Right atrium auricular region (tissue), 2 donors: ENCODE results near the gene CLDN19. TPM values are rescaled to one million over a fixed set of nuclear protein-coding genes. Genes with fewer than 3 reads are reported as not detected.
"Not testable (repeated sequence)": the region's sequence is repeated elsewhere in the genome, so short reads cannot be mapped to it uniquely, and the experiment has no call there.

ENCODE experiments used
- DNase-seq: peaks from one replicate; pipeline ENCODE4 v3.0.0-alpha.2; 2019; ENCODE audit warnings: low spot score
- H3K27ac ChIP-seq, 2 donors: fragments of 200-600 bp; sonication (generic); 1 replicate in 1 of 2; 2 replicates in 1 of 2; pipeline ENCODE4 v1.5.1; 2016 to 2019
- H3K27me3 ChIP-seq, 2 donors: fragments of 200-600 bp; sonication (generic); one replicate each; pipeline versions ENCODE4 v1.5.1 to v1.6.0; 2017 to 2019
- H3K36me3 ChIP-seq: fragments of 200-600 bp; sonication (generic); one replicate; pipeline ENCODE4 v1.5.1; 2016
- H3K4me1 ChIP-seq, 2 donors: fragments of 200-600 bp; sonication (generic); one replicate each; pipeline versions ENCODE4 v1.5.1 to v1.6.0; 2017 to 2019
- H3K4me3 ChIP-seq, 2 donors: fragments of 200-600 bp; sonication (generic); 1 replicate in 1 of 2; 2 replicates in 1 of 2; pipeline ENCODE4 v1.5.1; 2017 to 2019; ENCODE audit warnings: mild to moderate bottlenecking in 1 of 2, moderate library complexity in 1 of 2
- H3K9me3 ChIP-seq, 2 donors: fragments of 200-600 bp; sonication (generic); one replicate each; pipeline ENCODE4 v1.5.1; 2019
- total RNA-seq, 2 donors: library from RNA; depleted of rRNA; stranded (reverse); fragments of >200 nt; gene quantifications; one replicate each; pipeline ENCODE4 v1.1.0, GENCODE V29; 2016
- TF ChIP-seq, protein P1 (sequence below), 2 donors: fragments of 200-600 bp; sonication (generic); IDR thresholded peaks; one replicate each; pipeline ENCODE4 v1.5.1; 2019; ENCODE audit warnings: antibody characterized with exemption in 2 of 2

The CLDN19 gene
- total RNA-seq, 2 donors from 2014 or later: 0.28 TPM; not detected in 1

DNA sequence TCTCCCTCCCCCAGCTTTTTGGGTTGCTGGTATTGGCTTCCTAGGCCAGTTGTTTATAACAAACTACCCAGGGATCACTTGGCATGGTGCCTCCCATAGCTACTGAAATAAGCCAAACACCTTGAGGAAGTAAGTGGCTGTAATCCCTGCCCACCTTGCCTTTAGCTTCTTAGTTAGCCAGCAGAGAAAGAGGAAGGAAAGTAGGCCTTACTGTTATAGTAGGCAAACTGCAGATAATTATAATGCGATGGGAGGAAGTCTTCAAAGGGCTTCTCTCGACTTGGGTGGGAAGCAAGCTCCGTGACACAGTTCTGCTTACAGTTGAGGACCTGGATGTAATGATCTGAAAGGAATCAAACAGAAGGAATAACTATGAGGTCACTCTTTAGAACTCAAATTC is 18.6 kb upstream of the CLDN19 start:
- Histone ChIP-seq H3K27me3 (no peaks in the 10 kb centered on the region), H3K4me3 (no peak overlapping the region), H3K36me3 (peaks cover 75% of the 10 kb centered on the region), H3K4me1 (peaks cover 0 to under 1% of the 10 kb centered on the region in 2 donors), H3K27ac (no peak overlapping the region), H3K9me3 (no peaks in the 10 kb centered on the region)
- TF ChIP-seq, protein P1, sequence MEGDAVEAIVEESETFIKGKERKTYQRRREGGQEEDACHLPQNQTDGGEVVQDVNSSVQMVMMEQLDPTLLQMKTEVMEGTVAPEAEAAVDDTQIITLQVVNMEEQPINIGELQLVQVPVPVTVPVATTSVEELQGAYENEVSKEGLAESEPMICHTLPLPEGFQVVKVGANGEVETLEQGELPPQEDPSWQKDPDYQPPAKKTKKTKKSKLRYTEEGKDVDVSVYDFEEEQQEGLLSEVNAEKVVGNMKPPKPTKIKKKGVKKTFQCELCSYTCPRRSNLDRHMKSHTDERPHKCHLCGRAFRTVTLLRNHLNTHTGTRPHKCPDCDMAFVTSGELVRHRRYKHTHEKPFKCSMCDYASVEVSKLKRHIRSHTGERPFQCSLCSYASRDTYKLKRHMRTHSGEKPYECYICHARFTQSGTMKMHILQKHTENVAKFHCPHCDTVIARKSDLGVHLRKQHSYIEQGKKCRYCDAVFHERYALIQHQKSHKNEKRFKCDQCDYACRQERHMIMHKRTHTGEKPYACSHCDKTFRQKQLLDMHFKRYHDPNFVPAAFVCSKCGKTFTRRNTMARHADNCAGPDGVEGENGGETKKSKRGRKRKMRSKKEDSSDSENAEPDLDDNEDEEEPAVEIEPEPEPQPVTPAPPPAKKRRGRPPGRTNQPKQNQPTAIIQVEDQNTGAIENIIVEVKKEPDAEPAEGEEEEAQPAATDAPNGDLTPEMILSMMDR (IDR thresholded peaks at IDR 0.05): no peak
- DNase-seq: no peak

DNA sequence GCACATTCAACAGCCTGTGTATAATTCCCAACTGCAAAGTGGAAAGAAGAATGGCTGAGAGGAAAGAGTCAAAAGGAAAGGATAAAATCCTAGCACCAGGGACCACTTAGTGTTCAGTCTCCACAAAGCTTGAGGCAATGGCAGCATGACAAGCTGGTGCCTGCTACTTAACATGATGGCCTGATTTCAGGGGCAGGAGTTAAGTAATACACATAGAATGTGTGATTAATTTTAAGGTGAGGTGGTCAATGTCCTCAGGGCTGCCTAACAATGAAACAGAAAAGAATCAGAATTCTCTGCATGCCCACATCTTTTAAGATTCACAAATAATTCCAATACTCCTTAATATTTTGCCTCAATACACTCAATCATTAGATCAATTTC is 17.8 kb upstream of the CLDN19 start:
- no peak overlapping the region for H3K4me3 ChIP-seq
- no peaks in the 10 kb centered on the region for H3K9me3 ChIP-seq
- no peak overlapping the region for H3K27ac ChIP-seq
- TF ChIP-seq, protein P1 (IDR thresholded peaks at IDR 0.05): no peak
- no peak for DNase-seq
- no peaks in the 10 kb centered on the region for H3K4me1 ChIP-seq
- H3K36me3 ChIP-seq: peaks cover 82% of the 10 kb centered on the region
- H3K27me3 ChIP-seq: no peaks in the 10 kb centered on the region

DNA sequence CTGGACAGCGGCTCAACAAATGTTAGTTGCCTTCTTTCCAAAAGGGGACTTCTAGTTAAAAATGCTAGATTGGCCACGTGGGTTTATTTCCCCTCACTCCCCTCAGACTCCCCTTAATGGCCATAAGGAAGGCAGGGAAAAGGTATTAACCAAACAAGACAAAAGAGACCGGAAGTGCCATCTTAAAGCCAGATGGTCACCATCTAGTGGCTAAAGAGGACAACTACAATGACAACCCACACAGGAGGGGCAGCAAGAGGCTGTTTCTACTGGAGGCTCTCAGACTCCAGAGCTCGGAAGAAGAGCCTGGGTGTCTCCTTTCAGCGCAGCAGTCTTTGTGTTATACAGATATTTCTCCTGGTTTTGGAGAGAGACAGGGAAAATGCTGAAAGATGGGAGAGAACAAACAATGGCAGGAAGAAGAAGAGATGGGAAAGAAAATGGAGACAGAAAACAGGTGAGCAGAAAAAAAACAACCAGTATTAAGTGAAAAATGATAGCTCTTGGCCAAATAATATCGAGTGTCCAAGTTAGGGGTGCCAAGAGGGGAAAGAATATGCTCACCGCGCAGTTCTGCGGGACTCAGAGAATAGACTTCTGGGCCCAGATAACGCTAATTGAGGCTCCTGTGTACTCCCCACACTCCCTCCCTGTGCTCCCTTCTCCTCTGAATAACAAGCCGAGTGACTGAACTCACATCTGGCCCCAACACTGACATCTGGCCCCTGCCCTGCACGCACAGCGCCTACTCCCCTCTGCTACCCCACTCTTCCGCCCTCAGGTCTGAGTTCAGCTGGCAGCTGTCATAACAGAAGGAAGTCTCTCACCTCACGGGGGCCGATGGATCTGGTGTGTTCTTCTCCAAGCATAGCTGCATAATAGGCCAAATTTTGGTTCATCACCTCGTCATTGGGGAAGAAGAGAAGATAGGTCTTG is 17.2 kb upstream of the CLDN19 start:
- Histone ChIP-seq H3K4me1 (no peaks in the 10 kb centered on the region), H3K27ac (no peak overlapping the region), H3K4me3 (no peak overlapping the region), H3K27me3 (no peaks in the 10 kb centered on the region), H3K36me3 (peaks cover 87% of the 10 kb centered on the region), H3K9me3 (no peaks in the 10 kb centered on the region)
- TF ChIP-seq, protein P1 (IDR thresholded peaks at IDR 0.05): peak; percentile 50 to 73
- DNase-seq: no peak

DNA sequence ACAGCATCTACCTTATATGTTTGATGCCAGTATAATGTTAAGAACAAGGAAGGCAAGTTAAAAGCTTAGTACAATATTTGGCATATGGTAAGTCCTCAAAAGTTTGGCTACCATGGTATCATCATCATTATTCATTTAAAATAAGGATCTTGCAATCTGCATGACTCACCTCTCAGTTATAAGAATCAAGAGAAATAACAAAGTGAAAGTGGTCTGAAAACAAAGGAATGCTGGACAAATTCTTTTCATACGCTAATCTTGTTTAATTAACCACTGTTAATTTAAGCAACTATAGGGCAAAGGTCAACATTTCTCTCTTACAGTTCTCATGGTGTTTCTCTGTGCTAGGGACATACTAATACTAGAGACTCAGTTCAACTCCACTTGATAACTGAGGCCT is 13.0 kb upstream of the CLDN19 start:
- no peaks in the 10 kb centered on the region for H3K4me1 ChIP-seq
- H3K36me3 ChIP-seq: peaks cover 78% of the 10 kb centered on the region
- TF ChIP-seq, protein P1 (IDR thresholded peaks at IDR 0.05): no peak
- H3K4me3 ChIP-seq: no peak overlapping the region
- no peak for DNase-seq
- H3K27ac ChIP-seq: no peak overlapping the region
- H3K27me3 ChIP-seq: no peaks in the 10 kb centered on the region
- H3K9me3 ChIP-seq: no peaks in the 10 kb centered on the region

DNA sequence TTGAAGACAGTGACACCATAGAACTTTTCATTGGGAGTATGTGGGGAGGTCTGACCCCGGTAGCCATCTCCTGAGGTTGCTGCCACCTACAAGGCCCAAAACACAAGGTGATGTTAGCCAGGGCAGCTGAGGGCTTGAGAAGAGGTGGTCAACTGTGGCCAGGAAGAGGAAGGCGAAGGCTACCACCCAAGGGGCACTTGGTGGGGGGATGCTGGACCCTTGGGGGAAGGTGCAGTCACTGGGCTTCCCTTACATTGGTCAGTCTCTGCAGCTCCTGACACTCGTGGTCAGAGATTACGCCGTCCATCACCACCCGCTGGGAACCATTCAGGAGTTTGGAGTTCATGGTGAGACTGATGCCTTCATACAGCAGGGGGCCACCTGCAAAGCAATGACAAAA is 12.2 kb upstream of the CLDN19 start:
- H3K4me1 ChIP-seq: no peaks in the 10 kb centered on the region
- TF ChIP-seq, protein P1 (IDR thresholded peaks at IDR 0.05): no peak
- no peaks in the 10 kb centered on the region for H3K9me3 ChIP-seq
- no peaks in the 10 kb centered on the region for H3K27me3 ChIP-seq
- H3K27ac ChIP-seq: no peak overlapping the region
- DNase-seq: no peak
- peaks cover 70% of the 10 kb centered on the region for H3K36me3 ChIP-seq
- H3K4me3 ChIP-seq: no peak overlapping the region

DNA sequence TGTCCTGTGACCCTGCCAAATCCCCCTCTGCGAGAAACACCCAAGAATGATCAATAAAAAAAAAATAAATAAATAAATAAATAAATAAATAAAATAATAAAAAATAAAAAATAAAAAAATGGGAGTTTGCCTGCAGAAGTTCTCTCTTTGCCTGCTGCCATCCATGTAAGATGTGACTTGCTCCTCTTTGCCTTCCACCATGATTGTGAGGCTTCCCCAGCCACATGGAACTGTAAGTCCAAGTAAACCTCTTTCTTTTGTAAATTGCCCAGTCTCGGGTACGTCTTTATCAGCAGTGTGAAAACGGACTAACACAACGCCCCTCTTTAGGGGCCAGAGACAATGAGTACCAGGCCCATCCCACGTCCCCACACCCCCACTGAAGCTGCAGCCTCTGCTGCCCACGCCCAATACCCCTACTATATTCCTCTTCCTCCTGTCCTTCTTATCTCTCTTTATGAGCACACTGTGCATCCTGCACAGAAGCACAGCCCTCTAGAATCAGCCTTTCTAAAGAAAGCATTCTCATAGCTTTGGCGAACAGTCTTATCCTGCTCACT is 11.6 kb upstream of the CLDN19 start:
- H3K9me3 ChIP-seq, H3K4me3 ChIP-seq, H3K4me1 ChIP-seq, DNase-seq, H3K27me3 ChIP-seq, H3K27ac ChIP-seq: not testable (repeated sequence)
- H3K36me3 ChIP-seq: peaks cover 70% of the 10 kb centered on the region
